Epidermal melanocyte (primary cell): Measurements from ENCODE around the gene RPTOR.

Experiments used
- DNase-seq: peaks from one replicate; pipeline ENCODE4 v3.0.0; 2011; ENCODE audit warnings: low spot score; ENCODE audit not compliant: insufficient read length

RPTOR gene

GRCh38 chr17:80637048-80637781 is 92.6 kb downstream of the RPTOR start:
- DNase-seq, result no peak

DNA sequence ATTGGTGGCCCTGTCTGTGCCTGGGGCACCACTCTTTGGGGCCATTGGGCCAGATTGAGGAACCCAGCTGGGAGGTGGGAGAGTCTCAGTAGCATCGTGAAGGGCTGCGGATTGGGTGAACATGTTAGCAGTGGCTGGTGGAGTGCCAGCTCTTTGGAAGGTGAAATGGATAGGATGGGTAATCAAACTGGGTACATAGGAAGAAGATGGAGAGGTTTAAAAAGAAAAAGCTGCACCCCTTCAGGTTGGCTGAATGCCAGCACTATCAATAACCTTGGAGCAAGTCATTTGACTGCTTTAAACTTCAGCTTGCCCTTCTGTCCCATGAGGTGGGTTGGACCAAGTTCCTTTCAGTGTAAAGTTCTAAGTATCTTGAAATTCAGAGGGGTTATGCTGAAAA is 95.0 kb downstream of the RPTOR start:
- no peak for DNase-seq

GRCh38 chr17:80640366-80641084 is 95.9 kb downstream of the RPTOR start:
- DNase-seq, result no peak

DNA sequence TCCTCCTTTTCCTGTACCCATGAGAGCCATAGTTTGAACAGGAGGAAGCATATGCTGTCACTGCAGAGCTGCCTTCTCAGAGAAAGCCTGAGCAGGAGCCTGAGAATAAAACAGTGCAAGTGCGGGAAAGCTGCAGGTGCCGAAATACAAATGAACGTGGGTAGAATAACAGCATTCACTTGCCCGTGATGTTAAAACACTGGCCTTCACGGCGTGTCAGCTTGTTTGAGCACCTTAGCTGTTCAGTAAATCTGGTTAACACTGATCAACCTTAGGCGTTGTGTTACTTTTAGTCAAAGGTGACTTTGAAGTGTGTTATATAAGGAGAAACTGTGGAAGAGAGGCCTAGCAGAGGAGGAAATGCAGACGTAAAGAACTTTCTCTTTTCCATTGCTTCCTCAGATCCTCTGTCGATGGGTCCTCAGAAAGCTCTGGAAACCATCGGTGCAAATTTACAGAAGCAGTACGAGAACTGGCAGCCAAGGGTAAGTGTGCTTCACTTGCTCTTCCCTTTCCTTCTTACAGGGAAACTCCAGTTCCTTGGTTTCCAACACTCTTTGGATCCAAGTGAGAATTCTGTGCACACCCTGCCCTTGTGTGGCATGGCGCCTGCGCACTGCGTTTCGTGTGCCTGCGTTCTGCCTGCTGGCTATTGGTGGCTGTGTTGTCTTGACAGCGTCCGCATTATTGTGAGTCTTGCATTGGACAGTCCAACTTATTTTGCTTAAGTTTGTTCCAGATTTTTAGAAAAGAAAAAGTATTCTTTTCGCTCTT is 98.9 kb downstream of the RPTOR start:
- no peak for DNase-seq

GRCh38 chr17:80644536-80644935 is 99.9 kb downstream of the RPTOR start:
- DNase-seq, result no peak

- DNase-seq, result no peak
Observed at GRCh38 chr17:80645706-80646325, 101.2 kb downstream of the RPTOR start.

- DNase-seq, result no peak
Observed at GRCh38 chr17:80646328-80646727, 101.7 kb downstream of the RPTOR start.

- DNase-seq, result no peak
Observed at GRCh38 chr17:80647746-80648145, 103.1 kb downstream of the RPTOR start.

GRCh38 chr17:80649200-80649644 is 104.6 kb downstream of the RPTOR start:
- no peak for DNase-seq

DNA sequence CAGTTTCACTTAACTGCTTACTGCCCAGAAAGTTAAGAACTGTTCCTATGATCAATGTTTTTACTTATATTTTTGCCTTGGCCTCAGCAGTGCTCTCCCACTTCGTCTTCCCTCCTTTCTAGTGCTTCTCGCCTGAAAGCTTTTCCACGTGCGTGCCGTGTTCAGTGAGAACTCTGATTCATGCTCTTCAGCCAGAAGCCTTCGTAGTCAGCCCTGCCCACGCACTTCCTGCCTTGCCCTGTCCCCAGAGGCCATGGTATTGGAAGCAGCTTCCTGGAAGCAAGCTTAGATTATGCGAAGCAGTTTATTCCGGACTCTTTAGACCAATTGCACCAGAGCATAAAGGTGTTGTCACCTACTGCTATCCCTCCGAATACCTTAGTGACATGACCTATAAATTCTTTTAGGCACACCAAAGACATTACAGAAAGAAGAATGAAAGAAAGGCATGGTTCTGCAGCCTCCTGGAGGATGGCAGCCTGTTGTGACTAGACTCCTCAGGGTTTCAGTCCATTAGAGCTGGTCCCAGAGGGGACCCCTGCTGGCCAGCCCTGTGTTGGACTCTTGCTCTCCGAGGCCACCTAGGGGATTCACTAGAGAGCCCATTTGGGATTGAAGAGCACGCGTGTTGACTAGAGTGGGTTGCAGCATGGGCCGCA is 105.2 kb downstream of the RPTOR start:
- peak; percentile 67 for DNase-seq

GRCh38 chr17:80650331-80650672 is 105.7 kb downstream of the RPTOR start:
- DNase-seq, result no peak

DNA sequence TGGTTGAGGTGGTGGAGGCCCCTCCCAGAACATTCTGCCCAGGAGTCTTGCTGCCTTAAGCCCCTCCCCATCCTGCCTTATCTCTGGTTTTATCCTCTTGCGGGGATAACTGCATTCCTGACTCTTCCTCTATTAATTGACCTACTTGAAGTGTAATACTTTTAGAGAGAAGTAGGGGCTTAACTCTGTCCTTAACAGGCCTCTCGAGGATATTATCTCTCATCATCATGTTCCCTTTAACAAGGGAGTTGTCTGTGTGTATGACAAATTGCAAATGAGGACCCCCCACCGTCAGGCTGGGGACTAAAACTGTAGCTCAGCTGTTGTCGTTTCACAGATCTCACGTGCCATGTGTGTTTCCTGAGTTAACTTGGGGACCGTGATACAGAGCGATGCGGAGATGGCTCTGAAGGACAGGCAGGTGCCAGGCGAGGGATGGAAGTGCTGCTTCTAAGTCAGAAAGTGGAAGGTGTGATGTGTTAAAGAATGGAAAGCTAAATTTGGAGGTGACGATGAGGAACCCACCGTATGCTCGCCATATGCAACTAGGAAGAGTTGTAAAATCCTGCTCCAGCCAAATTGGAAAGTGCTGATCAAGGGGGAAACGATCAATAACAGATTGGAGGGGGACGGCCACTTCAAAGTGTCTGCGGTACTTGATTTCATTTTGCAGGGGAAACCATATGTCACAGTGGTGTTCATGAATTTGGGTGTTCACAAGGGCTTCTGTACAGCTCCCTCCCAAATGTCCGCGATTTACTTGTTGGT is 106.3 kb downstream of the RPTOR start:
- no peak for DNase-seq

GRCh38 chr17:80652756-80653330 is 108.2 kb downstream of the RPTOR start:
- no peak for DNase-seq

GRCh38 chr17:80653856-80654255 is 109.2 kb downstream of the RPTOR start:
- DNase-seq, result no peak

DNA sequence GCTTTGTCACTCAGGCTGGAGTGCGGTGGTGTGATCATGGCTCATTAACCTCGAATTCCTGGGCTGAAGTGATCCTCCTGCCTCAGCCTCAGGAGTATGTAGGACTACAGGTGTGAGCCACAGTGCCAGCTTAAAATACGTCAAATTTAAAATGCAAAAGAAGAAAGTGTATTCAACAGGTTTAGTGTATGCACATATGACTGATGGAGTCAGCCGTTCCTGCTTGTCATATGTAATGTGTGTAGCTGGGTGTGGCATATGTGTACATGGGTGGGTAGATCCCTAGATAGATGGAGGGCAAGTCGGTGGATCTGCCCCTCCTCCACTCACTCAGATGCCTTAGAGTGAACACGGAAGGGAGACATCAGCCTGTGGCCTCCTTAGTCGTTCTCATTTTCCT is 111.0 kb downstream of the RPTOR start:
- DNase-seq, result no peak

DNA sequence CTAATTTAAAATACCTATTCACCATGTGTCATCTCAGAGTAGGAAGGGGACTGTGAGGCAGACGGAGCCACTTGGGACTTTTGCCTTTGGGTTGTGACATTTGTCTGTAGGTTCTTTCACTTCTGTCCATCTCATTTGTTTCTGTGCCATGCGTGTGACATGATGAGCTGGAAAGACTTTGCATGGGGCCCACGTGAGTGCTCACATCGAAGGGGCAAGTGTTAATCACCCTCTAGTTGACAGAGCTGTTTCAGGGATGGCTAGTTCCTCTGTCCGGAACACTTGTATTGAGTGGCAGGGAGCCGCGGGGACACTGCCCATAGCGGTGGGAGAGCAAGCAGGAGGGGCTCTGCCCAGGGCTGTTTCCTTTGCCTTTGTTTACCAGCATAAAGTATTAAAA is 112.0 kb downstream of the RPTOR start:
- DNase-seq, result no peak

GRCh38 chr17:80657561-80657960 is 112.9 kb downstream of the RPTOR start:
- no peak for DNase-seq

DNA sequence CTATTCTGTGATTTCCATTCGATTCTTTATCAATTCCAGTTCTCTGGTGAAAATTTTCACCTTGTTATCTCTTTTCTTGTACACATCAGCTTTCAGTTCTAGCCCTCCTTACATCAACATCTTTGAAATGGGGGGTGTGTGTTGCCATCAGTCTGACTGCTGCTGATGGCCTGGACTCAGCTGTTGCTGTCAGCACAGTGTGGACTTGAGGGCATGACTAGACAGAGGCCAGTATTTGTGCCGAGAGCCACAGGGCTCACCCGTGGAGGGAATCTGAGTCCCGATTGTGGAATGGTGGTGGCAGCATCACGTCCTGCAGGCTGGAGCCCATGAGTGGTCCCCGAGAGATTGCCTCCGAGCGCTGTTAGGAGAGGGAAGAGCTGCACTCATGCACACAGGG is 114.2 kb downstream of the RPTOR start:
- DNase-seq, result no peak

GRCh38 chr17:80659651-80660050 is 115.0 kb downstream of the RPTOR start:
- no peak for DNase-seq

GRCh38 chr17:80660527-80661198 is 116.0 kb downstream of the RPTOR start:
- DNase-seq, result no peak
